Pancreas (tissue), 10 donors: ENCODE results near the gene FRMD4A. TPM values are rescaled to one million over a fixed set of nuclear protein-coding genes. Genes with fewer than 3 reads are reported as not detected.

Experiments used
- ATAC-seq, 4 donors: fragments of 200-7000 bp; cut with Tn5 transposase; one replicate each; pipeline versions ENCODE4 v1.8.0 to v1.9.1; 2020; ENCODE audit warnings: mild to moderate bottlenecking in 4 of 4, moderate library complexity in 4 of 4
- DNase-seq, 6 donors: peaks; one replicate each; pipeline ENCODE4 v3.0.0-alpha.2; 2020
- FAIRE-seq: peaks from 2 replicates; lab custom pipeline; 2012; peaks lifted over from hg19 to GRCh38; lab: Jason Lieb, UNC
- H3K27ac ChIP-seq, 4 donors: fragments of 200-600 bp; sonication (generic); 1 replicate in 3 of 4; 2 replicates in 1 of 4; pipeline versions ENCODE4 v1.5.0 to v1.8.0; 2020
- H3K27me3 ChIP-seq, 4 donors: fragments of 200-600 bp; one replicate each; pipeline ENCODE4 v1.8.0; 2021
- H3K36me3 ChIP-seq, 3 donors: fragments of 200-600 bp; sonication (generic) in 1 of 3; one replicate each; pipeline versions ENCODE4 v1.5.0 to v1.8.0; 2020 to 2021
- H3K4me1 ChIP-seq, 3 donors: fragments of 200-600 bp; one replicate each; pipeline ENCODE4 v1.8.0; 2021
- H3K4me3 ChIP-seq, 4 donors: fragments of 200-600 bp; sonication (generic) in 2 of 4; one replicate each; pipeline versions ENCODE4 v1.5.0 to v1.8.0; 2020 to 2021
- H3K9me3 ChIP-seq, 4 donors: fragments of 200-600 bp; one replicate each; pipeline ENCODE4 v1.8.0; 2021
- WGBS, 2 donors: extraction: QIAGEN DNeasy Blood & Tissue Kit; methylation state at CpG; one replicate each; pipeline ENCODE4 v1.1.7; 2013; 5-methylcytosine and 5-hydroxymethylcytosine counted together
- intact Hi-C, 3 donors: fragments of 100-400 bp; cut with DNase I; formaldehyde crosslinking; loops; one replicate each; pipeline versions ENCODE4 v1.11.1 to v1.14.2; 2022
- polyA plus RNA-seq, 2 donors: library from polyadenylated mRNA; stranded (reverse); fragments of 200-250 nt; gene quantifications; one replicate each; pipeline ENCODE4 v1.2.3, GENCODE V29; 2013
- total RNA-seq, 6 donors: library from RNA; stranded (reverse); fragmentation: NEBNext Ultra II Directional in 4 of 6; extraction: Animal tissue kit (Norgen Biotek cat#: 25700) in 4 of 6; gene quantifications; one replicate each; pipeline versions ENCODE4 v1.2.1 to v1.2.4, GENCODE V29; 2021 to 2023
- TF ChIP-seq, protein P1 (sequence below), 4 donors: fragments of 200-600 bp; sonication (generic) in 3 of 4; IDR thresholded peaks; one replicate each; pipeline versions ENCODE4 v1.5.0 to v1.8.0; 2021; ENCODE audit warnings: antibody characterized with exemption in 4 of 4
- donor health status: healthy with polysubstance abuse.
- donor health status: DM: no; HTN: no; CAD: no; lungs with moderate emphysema.
- donor health status: DM: no; HTN: no; CAD: no.
- donor health status: control.
- donor health status: control.
- donor health status: Bipolar disorder and iron deficiency.
- donor health status: DM: yes; HTN: yes; CAD: no.
- donor health status: DM: no; HTN: no; CAD: no.
- donor health status: DM: no; HTN: no; CAD: no.
- donor health status: DM: yes; HTN: yes; CAD: no.

The FRMD4A gene
- total and polyA plus RNA-seq, 8 donors, result 13.5 to 27.5 (median 18.7) TPM

DNA sequence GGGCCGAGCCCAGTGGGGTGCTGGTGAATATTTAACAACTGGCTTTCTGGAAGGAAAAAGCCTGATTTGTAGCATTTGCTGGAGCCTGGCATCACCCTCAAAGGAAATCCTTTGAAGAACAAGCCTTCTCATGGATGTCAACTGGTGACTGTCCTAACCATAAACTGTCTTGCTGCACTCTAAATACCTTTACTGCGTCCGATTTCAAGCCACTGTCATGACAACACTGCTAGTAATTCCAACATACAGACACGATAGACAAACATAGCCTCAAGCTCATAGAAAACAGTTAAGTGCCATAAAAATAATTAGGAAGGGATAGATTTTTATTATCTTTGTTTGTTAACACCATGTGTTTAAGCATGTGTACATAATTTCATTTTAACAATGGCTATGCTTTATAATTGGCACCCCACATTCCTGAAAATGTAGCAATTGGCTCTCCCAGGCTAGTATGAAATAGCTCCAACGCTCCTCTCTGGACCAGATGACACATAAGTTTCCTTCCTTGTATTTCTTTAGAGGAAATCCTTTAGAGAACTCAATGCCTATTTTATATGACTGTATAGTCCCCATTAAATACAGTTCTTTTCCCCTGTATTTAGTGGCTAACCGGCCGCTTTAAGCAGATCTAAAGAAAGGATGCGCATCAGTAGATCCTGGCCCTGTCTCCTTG is 470.6 kb downstream of the FRMD4A start:
- no peak overlapping the region for H3K27ac ChIP-seq
- H3K4me3 ChIP-seq, result no peak overlapping the region
- FAIRE-seq, result no peak
- no peak for DNase-seq
- no peaks in the 10 kb centered on the region for H3K27me3 ChIP-seq
- intact Hi-C loops, result no loop called here
- H3K36me3 ChIP-seq, result no peaks in the 10 kb centered on the region
- no peak for ATAC-seq
- H3K4me1 ChIP-seq, result no peaks in the 10 kb centered on the region
- H3K9me3 ChIP-seq, result no peaks in the 10 kb centered on the region
- TF ChIP-seq, protein P1, sequence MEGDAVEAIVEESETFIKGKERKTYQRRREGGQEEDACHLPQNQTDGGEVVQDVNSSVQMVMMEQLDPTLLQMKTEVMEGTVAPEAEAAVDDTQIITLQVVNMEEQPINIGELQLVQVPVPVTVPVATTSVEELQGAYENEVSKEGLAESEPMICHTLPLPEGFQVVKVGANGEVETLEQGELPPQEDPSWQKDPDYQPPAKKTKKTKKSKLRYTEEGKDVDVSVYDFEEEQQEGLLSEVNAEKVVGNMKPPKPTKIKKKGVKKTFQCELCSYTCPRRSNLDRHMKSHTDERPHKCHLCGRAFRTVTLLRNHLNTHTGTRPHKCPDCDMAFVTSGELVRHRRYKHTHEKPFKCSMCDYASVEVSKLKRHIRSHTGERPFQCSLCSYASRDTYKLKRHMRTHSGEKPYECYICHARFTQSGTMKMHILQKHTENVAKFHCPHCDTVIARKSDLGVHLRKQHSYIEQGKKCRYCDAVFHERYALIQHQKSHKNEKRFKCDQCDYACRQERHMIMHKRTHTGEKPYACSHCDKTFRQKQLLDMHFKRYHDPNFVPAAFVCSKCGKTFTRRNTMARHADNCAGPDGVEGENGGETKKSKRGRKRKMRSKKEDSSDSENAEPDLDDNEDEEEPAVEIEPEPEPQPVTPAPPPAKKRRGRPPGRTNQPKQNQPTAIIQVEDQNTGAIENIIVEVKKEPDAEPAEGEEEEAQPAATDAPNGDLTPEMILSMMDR (IDR thresholded peaks at IDR 0.05), result no peak
- 79% methylated on average over 8 of the region's 8 CpGs for WGBS, 2 donors

GRCh38 chr10:13858709-13859108 is 472.0 kb downstream of the FRMD4A start:
- TF ChIP-seq, protein P1 (IDR thresholded peaks at IDR 0.05), result no peak
- no peaks in the 10 kb centered on the region for H3K9me3 ChIP-seq
- 94 to 97% methylated on average over 11 of the region's 11 CpGs for WGBS, 2 donors

DNA sequence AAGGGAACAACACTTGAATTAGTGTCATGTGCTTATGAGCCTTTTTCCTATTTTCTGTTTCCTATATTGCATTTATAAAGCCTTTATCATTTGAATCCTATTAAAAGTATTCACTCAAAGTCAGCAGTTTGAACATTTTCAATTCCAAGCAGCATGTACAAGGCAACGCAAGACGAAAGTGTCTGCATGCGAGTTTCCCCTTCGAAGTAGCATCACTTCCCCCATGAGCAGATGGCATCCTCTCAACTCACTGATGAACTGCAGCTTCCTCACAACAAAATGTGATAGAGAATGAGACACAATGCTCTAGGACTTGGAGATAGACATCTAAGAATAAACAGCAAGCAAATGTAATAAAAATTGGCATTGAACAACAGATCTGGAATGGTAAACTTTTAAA is 473.3 kb downstream of the FRMD4A start:
- no peak for DNase-seq
- no peak for FAIRE-seq
- WGBS, 2 donors, result 93 to 96% methylated on average over 4 of the region's 4 CpGs
- no peaks in the 10 kb centered on the region for H3K9me3 ChIP-seq
- TF ChIP-seq, protein P1 (IDR thresholded peaks at IDR 0.05), result no peak
- H3K4me1 ChIP-seq, result no peaks in the 10 kb centered on the region
- H3K36me3 ChIP-seq, result no peaks in the 10 kb centered on the region
- no peak overlapping the region for H3K27ac ChIP-seq
- ATAC-seq, result peak in 2 of 4 donors; percentile 47 to 53
- intact Hi-C loops, result no loop called here
- H3K27me3 ChIP-seq, result no peaks in the 10 kb centered on the region
- no peak overlapping the region for H3K4me3 ChIP-seq

More at GRCh38 chr10:13858709-13859108, 472.0 kb downstream of the FRMD4A start:
- no peaks in the 10 kb centered on the region for H3K36me3 ChIP-seq
- no peaks in the 10 kb centered on the region for H3K4me1 ChIP-seq
- H3K4me3 ChIP-seq, result no peak overlapping the region
- intact Hi-C loops, result no loop called here
- FAIRE-seq (no peak), DNase-seq (no peak), ATAC-seq (no peak)
- no peak overlapping the region for H3K27ac ChIP-seq
- no peaks in the 10 kb centered on the region for H3K27me3 ChIP-seq

DNA sequence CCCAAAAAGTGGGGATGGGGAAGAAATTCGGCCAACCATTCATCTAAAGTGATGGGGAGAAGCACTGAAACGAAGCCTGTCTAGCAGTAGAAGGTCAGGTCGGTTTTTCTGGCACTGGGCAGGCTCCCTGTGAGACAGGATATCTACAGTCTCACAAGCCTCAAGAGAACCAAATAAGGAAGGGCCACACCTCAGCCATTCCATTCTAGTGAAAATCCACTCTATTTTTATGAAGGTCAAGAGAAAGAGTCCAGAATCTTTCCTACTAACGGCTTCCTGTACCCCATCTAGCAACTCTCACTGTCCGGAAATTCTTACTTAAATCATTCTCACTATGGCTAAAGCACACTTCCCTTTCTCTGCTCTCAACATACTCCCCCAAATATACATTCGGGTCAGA is 476.9 kb downstream of the FRMD4A start:
- FAIRE-seq (no peak), DNase-seq (no peak), ATAC-seq (peak in 1 of 4 donors; percentile 21)
- Histone ChIP-seq H3K4me3 (no peak overlapping the region), H3K27ac (no peak overlapping the region), H3K9me3 (no peaks in the 10 kb centered on the region), H3K36me3 (no peaks in the 10 kb centered on the region), H3K27me3 (no peaks in the 10 kb centered on the region), H3K4me1 (no peaks in the 10 kb centered on the region)
- 72 to 77% methylated on average over 6 of the region's 6 CpGs for WGBS, 2 donors
- intact Hi-C loops, result no loop called here
- TF ChIP-seq, protein P1 (IDR thresholded peaks at IDR 0.05), result no peak

- WGBS, 2 donors, result 86 to 89% methylated on average over 5 of the region's 5 CpGs
- intact Hi-C loops, result no loop called here
- no peaks in the 10 kb centered on the region for H3K27me3 ChIP-seq
- no peak overlapping the region for H3K4me3 ChIP-seq
- ATAC-seq (peak in 2 of 4 donors; percentile 36 to 45), FAIRE-seq (no peak), DNase-seq (no peak)
- H3K4me1 ChIP-seq, result no peaks in the 10 kb centered on the region
- no peak overlapping the region for H3K27ac ChIP-seq
- H3K36me3 ChIP-seq, result no peaks in the 10 kb centered on the region
- no peaks in the 10 kb centered on the region for H3K9me3 ChIP-seq
- TF ChIP-seq, protein P1 (IDR thresholded peaks at IDR 0.05), result no peak
Observed at GRCh38 chr10:13852872-13853271, 477.9 kb downstream of the FRMD4A start.
